GM19467 (cell line): ENCODE data around the gene PIF1.
A peak's percentile ranks its signal among the peaks of the same experiment; 100 is the strongest.

Experiments used
- ATAC-seq: cut with Tn5 transposase; IDR thresholded peaks from one replicate; pipeline ENCODE4 v1.9.1; 2021; ENCODE audit warnings: mild to moderate bottlenecking, moderate library complexity; ENCODE audit not compliant: unreplicated experiment

The PIF1 gene

GRCh38 chr15:64825431-64826294 is at the start of gene PIF1:
PIF1 (minus strand) TSS chr15:64825647; CDS start chr15:64824335, 1,312 bp downstream.
- ATAC-seq: peak; percentile 89

- ATAC-seq: no peak
These were observed 44.9 kb upstream of the PIF1 start for GRCh38 chr15:64870353-64870752.

GRCh38 chr15:64869501-64869900 is 44.1 kb upstream of the PIF1 start:
- ATAC-seq: no peak

GRCh38 chr15:64865998-64866520 is 40.6 kb upstream of the PIF1 start:
- no peak for ATAC-seq

GRCh38 chr15:64865126-64865997 is 39.9 kb upstream of the PIF1 start:
- no peak for ATAC-seq

GRCh38 chr15:64864068-64864467 is 38.6 kb upstream of the PIF1 start:
- no peak for ATAC-seq

GRCh38 chr15:64862408-64862807 is 37.0 kb upstream of the PIF1 start:
- no peak for ATAC-seq

- ATAC-seq: no peak
These were observed 36.5 kb upstream of the PIF1 start for GRCh38 chr15:64861960-64862359.

- no peak for ATAC-seq
These were observed 35.9 kb upstream of the PIF1 start for GRCh38 chr15:64861331-64861730.

- no peak for ATAC-seq
These were observed 33.8 kb upstream of the PIF1 start for GRCh38 chr15:64859226-64859625.

- no peak for ATAC-seq
These were observed 32.7 kb upstream of the PIF1 start for GRCh38 chr15:64858021-64858575.

GRCh38 chr15:64857421-64857820 is 32.0 kb upstream of the PIF1 start:
- ATAC-seq: no peak

- ATAC-seq: no peak
These were observed 31.1 kb upstream of the PIF1 start for GRCh38 chr15:64856429-64857145.

- ATAC-seq: no peak
These were observed 29.9 kb upstream of the PIF1 start for GRCh38 chr15:64855205-64855975.

GRCh38 chr15:64854526-64854925 is 29.1 kb upstream of the PIF1 start:
- no peak for ATAC-seq

- no peak for ATAC-seq
These were observed 28.6 kb upstream of the PIF1 start for GRCh38 chr15:64854041-64854440.

GRCh38 chr15:64851503-64851840 is 26.0 kb upstream of the PIF1 start:
- ATAC-seq: no peak

GRCh38 chr15:64850778-64851502 is 25.5 kb upstream of the PIF1 start:
- ATAC-seq: no peak
